Naive B cell (primary cell): ENCODE data around the gene MEIOSIN. TPM values are rescaled to one million over a fixed set of nuclear protein-coding genes. Genes with fewer than 3 reads are reported as not detected.
"Not testable (repeated sequence)": the region's sequence is repeated elsewhere in the genome, so short reads cannot be mapped to it uniquely, and the experiment has no call there.

Source experiments
- ATAC-seq, 2 donors: fragments of 150-1000 bp; cut with Tn5 transposase; 2 replicates each; pipeline ENCODE4 v1.10.0; 2021; ENCODE audit warnings: low read depth in 2 of 2, mild to moderate bottlenecking in 2 of 2, moderate library complexity in 2 of 2
- DNase-seq: peaks from one replicate; pipeline ENCODE4 v3.0.0; 2022
- H3K27ac Mint-ChIP-seq, 6 donors: one replicate each; pipeline ENCODE4 v1.8.0; 2020 to 2022; ENCODE audit warnings: mild to moderate bottlenecking in 6 of 6, mixed read lengths in 6 of 6, moderate library complexity in 5 of 6, inconsistent platforms in 2 of 6
- H3K27me3 Mint-ChIP-seq, 3 donors: one replicate each; pipeline ENCODE4 v1.8.0; 2021 to 2022; ENCODE audit warnings: mixed read lengths in 3 of 3, mild to moderate bottlenecking in 1 of 3
- H3K36me3 Mint-ChIP-seq, 2 donors: one replicate each; pipeline ENCODE4 v1.8.0; 2020 to 2022; ENCODE audit warnings: mixed read lengths in 2 of 2, inconsistent platforms in 1 of 2, mild to moderate bottlenecking in 1 of 2
- H3K4me1 Mint-ChIP-seq, 3 donors: one replicate each; pipeline ENCODE4 v1.8.0; 2020 to 2022; ENCODE audit warnings: mixed read lengths in 3 of 3, inconsistent platforms in 1 of 3, mild to moderate bottlenecking in 1 of 3, moderate library complexity in 1 of 3
- H3K4me3 Mint-ChIP-seq, 8 donors: one replicate each; pipeline ENCODE4 v1.8.0; 2020 to 2022; ENCODE audit warnings: mild to moderate bottlenecking in 8 of 8, mixed read lengths in 8 of 8, moderate library complexity in 8 of 8, inconsistent platforms in 2 of 8
- H3K9me3 Mint-ChIP-seq, 7 donors: one replicate each; pipeline ENCODE4 v1.8.0; 2020 to 2022; ENCODE audit warnings: mixed read lengths in 7 of 7, mild to moderate bottlenecking in 5 of 7, inconsistent platforms in 2 of 7, moderate library complexity in 1 of 7
- polyA plus RNA-seq, 6 donors: library from polyadenylated mRNA; unstranded; fragments of 300-500 nt; fragmentation: Illumina TruSeq; gene quantifications; one replicate each; pipeline ENCODE4 v1.2.3, GENCODE V29; 2021; ENCODE audit warnings: low read depth in 6 of 6

The MEIOSIN gene
- polyA plus RNA-seq, 6 donors from 2014 or later, result not detected

DNA sequence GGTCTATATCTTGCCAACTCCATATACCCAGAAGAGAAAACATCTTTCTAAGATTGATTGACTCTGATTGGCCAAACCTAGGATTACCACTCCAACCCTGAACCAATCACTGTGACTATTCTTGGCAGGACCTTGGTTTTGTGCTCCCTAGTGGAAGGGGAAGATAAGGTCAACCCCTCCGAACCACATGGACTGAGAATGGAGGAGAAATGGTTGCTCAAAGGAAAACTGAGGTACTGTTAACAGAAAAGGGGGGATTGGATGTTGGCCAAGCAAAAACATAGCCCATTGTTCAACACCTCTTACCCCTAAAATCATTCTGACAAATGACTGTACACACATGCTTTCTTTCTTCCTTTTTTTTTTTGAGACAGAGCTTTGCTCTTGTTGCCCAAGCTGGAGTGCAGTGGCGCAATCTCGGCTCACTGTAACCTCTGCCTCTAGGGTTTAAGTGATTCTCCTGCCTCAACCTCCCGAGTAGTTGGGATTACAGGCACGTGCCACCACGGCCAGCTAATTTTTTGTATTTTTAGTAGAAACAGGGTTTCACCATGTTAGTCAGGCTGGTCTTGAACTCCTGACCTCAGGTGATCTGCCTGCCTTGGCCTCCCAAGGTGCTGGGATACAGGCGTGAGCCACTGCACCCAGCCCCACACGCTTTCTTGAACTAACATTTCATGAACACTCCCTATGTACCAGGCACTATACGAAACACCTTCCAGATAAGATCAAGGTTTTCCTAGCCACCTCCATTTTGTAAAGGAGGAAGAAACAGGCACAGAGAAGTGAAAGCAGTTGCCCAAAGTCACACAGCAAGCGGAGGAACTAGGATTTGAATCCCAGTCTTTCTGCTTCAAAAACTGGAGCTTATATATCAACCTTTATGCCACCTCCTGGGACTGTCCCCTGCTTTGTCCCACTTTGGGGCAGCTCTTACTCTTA is 6.5 kb downstream of the MEIOSIN start:
- Mint-ChIP-seq H3K27me3 (peaks cover 7 to 20% (median 16%) of the 10 kb centered on the region in 3 donors), H3K36me3 (no peaks in the 10 kb centered on the region), H3K4me1 (no peaks in the 10 kb centered on the region), H3K4me3 (no peak overlapping the region), H3K27ac (no peak overlapping the region), H3K9me3 (no peaks in the 10 kb centered on the region)
- ATAC-seq (no peak), DNase-seq (no peak)

DNA sequence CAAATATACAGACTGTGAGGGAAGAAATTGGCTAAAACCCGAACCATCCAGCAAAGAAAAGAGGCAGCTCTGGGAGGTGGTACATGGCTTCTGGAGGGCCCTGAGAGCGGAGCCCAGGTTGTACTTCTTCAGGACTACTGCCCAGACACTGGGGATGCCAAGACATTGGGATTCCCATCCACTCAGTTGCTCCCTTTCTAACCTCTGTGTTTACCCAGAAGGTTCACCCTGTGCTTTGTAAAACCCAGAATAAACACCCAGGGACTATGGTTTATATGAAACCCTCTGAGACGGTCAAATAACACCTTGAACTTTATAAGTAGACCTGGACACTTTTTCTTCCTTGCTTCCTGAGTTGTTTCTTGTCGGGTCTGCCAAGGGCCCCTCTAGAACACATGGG is 9.7 kb downstream of the MEIOSIN start:
- H3K36me3 Mint-ChIP-seq, result no peaks in the 10 kb centered on the region
- ATAC-seq, result no peak
- no peak overlapping the region for H3K27ac Mint-ChIP-seq
- DNase-seq, result no peak
- H3K9me3 Mint-ChIP-seq, result no peaks in the 10 kb centered on the region
- no peak overlapping the region for H3K4me3 Mint-ChIP-seq
- H3K4me1 Mint-ChIP-seq, result no peaks in the 10 kb centered on the region
- peaks cover 10 to 39% (median 33%) of the 10 kb centered on the region in 3 donors for H3K27me3 Mint-ChIP-seq

DNA sequence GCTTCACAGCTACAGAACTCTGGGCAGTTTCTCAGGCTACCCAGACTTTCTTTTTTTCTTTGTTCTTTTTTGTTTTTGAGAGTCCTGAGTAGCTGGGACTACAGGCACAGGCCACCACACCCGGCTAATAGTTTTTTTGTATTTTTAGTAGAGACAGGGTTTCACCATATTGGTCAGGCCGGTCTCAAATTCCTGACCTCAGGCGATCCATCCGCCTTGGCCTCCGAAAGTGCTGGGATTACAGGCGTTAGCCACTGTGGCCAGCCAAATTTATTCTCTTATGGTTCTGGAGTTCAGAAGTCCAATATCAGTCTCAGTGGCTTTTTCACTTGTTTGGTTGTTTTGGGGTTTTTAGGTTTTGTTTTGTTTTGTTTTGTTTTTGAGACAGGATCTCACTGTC is 12.4 kb downstream of the MEIOSIN start:
- Mint-ChIP-seq H3K27ac (no peak overlapping the region), H3K9me3 (no peaks in the 10 kb centered on the region), H3K4me3 (no peak overlapping the region), H3K36me3 (no peaks in the 10 kb centered on the region), H3K4me1 (no peaks in the 10 kb centered on the region), H3K27me3 (peaks cover 7 to 40% (median 25%) of the 10 kb centered on the region in 3 donors)
- ATAC-seq, result no peak
- no peak for DNase-seq

DNA sequence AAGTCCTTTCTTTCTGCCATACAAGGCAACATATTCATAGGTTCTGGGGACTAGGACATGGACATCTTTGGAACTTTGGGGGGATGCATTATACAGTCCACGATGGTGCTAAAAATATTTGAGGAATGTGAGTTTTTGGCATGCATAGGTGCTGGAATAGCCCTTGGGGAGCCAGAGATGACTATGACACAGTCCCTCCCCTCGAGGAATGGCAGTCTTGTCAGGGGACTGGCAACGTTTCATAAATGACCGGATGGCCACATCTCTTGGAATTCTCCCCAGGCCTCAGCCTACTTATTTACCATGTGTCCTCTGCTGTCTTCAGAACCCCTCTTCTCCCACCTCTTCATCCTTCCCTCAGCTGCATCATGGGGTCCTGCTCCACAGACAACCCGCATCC is 13.6 kb downstream of the MEIOSIN start:
- Mint-ChIP-seq H3K9me3 (no peaks in the 10 kb centered on the region), H3K27me3 (peaks cover 7 to 40% (median 25%) of the 10 kb centered on the region in 3 donors), H3K36me3 (no peaks in the 10 kb centered on the region), H3K4me1 (no peaks in the 10 kb centered on the region), H3K27ac (peak overlapping the region in 1 of 6 donors; percentile 42), H3K4me3 (no peak overlapping the region)
- ATAC-seq (no peak), DNase-seq (no peak)

DNA sequence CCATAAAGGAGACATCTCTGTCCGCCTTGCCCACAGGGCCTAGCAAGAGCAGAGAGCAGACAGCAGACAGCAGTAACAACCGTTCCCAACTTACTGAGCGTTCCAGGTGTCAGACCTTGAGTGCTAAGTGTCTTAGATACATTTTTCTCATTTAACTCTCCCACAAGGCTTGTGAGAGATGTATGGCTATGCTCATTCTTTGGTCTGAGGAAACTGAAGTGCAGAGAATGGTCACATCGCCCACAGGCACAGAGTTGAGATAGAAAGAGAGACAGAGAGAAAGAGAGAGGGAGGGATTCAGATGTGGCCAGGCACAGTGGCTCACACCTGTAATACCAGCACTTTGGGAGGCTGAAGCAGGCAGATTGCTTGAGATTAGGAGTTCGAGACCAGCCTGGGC is 14.3 kb downstream of the MEIOSIN start:
- Mint-ChIP-seq H3K27ac (peak overlapping the region in 1 of 6 donors; percentile 62), H3K36me3 (no peaks in the 10 kb centered on the region)
- no peak for ATAC-seq

DNA sequence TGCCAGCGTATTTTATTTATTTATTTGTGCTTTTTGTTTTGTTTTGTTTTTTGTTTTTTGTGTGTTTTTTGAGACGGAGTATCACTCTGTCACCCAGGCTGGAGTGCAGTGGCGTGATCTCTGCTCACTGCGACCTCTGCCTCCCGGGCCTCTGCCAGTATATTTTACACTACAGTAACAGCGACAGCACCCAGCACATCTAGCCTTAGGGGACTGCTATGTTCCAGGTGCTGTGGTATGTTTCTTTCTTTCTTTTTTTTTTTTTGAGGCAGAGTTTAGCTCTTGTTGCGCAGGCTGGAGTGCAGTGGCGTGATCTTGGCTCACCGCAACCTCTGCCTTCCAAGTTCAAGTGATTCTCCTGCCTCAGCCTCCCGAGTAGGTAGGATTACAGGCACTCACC is 18.2 kb downstream of the MEIOSIN start:
- not testable (repeated sequence) for ATAC-seq, H3K27ac Mint-ChIP-seq, H3K4me3 Mint-ChIP-seq, DNase-seq, H3K36me3 Mint-ChIP-seq, H3K9me3 Mint-ChIP-seq, H3K4me1 Mint-ChIP-seq
- peaks cover 0 to 20% (median 9%) of the 10 kb centered on the region in 3 donors for H3K27me3 Mint-ChIP-seq

More for the DNA sequence above, 14.3 kb downstream of the MEIOSIN start:
- H3K4me1 Mint-ChIP-seq, result no peaks in the 10 kb centered on the region
- H3K27me3 Mint-ChIP-seq, result peaks cover 7 to 36% (median 22%) of the 10 kb centered on the region in 3 donors
- DNase-seq, result no peak
- H3K4me3 Mint-ChIP-seq, result no peak overlapping the region
- no peaks in the 10 kb centered on the region for H3K9me3 Mint-ChIP-seq

DNA sequence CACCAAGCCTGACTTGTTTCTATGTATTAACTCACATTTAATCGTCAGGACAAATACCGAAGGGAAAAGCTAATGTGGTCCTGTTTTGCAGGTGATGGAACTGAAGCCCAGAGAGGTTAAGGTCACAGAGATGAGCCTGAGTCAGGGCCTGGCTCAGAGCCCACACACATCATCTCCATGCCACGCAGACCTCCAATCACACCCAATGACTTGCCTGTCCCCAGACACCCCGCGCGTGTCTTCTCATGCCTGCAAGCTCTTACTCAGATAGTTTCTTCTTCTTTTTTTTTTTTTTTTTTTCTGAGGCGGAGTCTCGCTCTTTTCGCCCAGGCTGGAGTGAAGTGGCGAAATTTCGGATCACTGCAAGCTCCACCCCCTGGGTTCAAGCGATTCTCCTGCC is 19.4 kb downstream of the MEIOSIN start:
- no peak overlapping the region for H3K27ac Mint-ChIP-seq
- no peak for DNase-seq
- H3K9me3 Mint-ChIP-seq, result no peaks in the 10 kb centered on the region
- no peak for ATAC-seq
- H3K4me3 Mint-ChIP-seq, result no peak overlapping the region
- H3K4me1 Mint-ChIP-seq, result no peaks in the 10 kb centered on the region
- H3K27me3 Mint-ChIP-seq, result peaks cover 0 to 18% (median 7%) of the 10 kb centered on the region in 3 donors
- no peaks in the 10 kb centered on the region for H3K36me3 Mint-ChIP-seq

DNA sequence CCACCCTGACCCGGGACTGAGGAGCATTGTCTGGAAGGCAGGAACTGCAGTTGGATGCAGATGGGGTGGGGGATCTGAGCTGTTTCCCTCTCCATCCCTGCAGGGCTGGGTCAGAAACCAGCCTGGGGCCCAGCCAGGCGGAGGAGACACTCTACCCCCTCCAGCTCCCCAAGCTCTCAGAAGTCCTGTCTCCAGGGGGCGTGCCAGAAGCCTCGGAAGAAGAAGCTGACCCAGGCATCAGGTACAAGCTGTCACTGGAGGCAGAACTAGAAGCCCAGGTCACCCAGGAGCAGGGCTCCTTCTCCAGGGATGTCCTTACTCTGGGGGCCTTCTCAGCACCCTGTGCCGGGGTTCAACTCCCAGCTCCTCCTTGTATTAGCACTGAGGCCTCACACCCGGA is 20.3 kb downstream of the MEIOSIN start:
- Mint-ChIP-seq H3K27me3 (peaks cover 0 to 13% (median 6%) of the 10 kb centered on the region in 3 donors), H3K4me1 (no peaks in the 10 kb centered on the region), H3K4me3 (no peak overlapping the region), H3K27ac (no peak overlapping the region), H3K9me3 (no peaks in the 10 kb centered on the region), H3K36me3 (no peaks in the 10 kb centered on the region)
- DNase-seq (no peak), ATAC-seq (no peak)

DNA sequence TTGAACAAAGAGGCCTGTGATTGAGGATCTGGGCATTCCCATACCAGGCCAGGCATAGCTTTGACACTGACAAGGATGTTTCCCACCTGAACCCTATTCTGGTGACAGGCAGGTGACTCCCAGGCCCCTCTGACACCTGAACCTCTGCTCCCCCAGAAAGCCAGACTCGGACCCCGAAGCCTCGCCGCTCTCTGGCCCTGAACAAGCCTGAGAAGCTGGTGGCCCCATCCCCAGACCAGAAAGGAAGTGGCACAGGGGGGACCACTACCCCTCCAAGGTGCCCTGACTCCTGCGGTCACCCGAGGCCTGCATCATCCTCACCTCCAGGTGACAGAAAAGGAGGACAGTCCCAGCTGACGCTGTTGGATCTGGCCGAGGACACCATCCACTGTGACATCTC is 21.1 kb downstream of the MEIOSIN start:
- Mint-ChIP-seq H3K36me3 (no peaks in the 10 kb centered on the region), H3K9me3 (no peaks in the 10 kb centered on the region), H3K27me3 (peaks cover 0 to 21% (median 9%) of the 10 kb centered on the region in 3 donors), H3K4me1 (no peaks in the 10 kb centered on the region), H3K27ac (peak overlapping the region in 1 of 6 donors; percentile 76), H3K4me3 (no peak overlapping the region)
- no peak for DNase-seq
- ATAC-seq, result no peak

DNA sequence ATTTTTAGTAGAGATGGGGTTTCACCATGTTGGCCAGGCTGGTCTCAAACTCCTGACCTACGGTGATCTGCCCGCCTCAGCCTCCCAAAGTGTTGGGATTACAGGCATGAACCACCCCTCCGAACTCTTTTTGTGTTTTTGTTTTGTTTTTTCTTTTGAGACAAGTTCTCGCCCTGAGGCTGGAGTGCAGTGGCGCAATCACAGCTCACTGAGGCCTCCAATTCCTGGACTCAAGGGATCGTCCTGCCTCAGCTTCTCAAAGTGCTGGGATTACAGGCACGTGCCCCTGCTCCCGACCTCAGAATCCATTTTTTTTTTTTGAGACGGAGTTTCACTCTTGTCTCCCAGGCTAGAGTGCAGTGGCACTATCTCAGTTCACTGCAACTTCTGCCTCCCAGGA is 24.5 kb downstream of the MEIOSIN start:
- no peak for ATAC-seq
- H3K27me3 Mint-ChIP-seq, result peaks cover 0 to 38% (median 14%) of the 10 kb centered on the region in 3 donors
- no peaks in the 10 kb centered on the region for H3K4me1 Mint-ChIP-seq
- no peak overlapping the region for H3K4me3 Mint-ChIP-seq
- H3K27ac Mint-ChIP-seq, result no peak overlapping the region
- DNase-seq, result no peak
- H3K9me3 Mint-ChIP-seq, result no peaks in the 10 kb centered on the region
- H3K36me3 Mint-ChIP-seq, result no peaks in the 10 kb centered on the region

DNA sequence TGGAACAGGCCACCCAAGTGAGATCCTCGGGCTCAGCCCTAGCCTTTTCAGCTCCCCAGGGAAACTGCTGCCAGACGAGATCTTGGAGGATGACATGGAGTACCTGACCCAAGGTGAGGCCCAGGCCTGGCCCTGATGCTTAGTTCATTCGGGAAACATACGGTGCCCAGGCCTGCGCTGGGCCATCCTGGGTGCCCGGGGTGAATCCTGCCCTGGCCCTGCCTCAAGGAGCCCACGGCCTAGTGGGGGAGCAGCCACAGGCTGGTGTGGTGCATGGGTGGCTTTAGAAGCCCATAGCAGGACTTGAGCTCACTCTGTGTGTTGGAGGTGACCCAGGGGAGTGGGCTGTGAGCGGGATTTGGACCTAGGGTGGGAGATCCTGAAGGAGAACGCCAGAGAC is 25.7 kb downstream of the MEIOSIN start:
- no peaks in the 10 kb centered on the region for H3K4me1 Mint-ChIP-seq
- H3K27me3 Mint-ChIP-seq, result peaks cover 0 to 42% (median 14%) of the 10 kb centered on the region in 3 donors
- no peak for ATAC-seq
- H3K27ac Mint-ChIP-seq, result no peak overlapping the region
- DNase-seq, result no peak
- H3K36me3 Mint-ChIP-seq, result no peaks in the 10 kb centered on the region
- H3K4me3 Mint-ChIP-seq, result no peak overlapping the region
- H3K9me3 Mint-ChIP-seq, result no peaks in the 10 kb centered on the region

DNA sequence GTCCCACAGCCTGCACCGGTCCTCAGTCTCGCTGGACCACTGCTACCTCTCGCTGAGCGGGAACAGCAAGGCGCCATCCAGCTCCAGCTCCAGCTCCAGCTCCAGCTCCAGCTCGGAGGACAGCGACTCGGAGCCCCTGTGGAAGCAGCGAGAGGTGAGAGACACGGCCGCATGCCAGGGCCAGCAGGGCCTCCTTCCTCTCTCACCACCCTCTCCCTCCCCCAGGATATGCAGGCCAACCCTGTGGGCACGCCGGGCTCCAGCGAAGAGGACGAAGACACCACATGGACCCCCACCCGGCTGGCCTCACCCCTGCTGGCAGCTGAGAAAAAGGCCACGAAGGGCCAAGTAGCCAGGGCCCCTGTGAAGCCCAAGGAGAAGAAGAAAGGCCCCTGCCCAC is 28.5 kb downstream of the MEIOSIN start:
- Mint-ChIP-seq H3K27ac (no peak overlapping the region), H3K4me1 (no peaks in the 10 kb centered on the region), H3K27me3 (peaks cover 0 to 56% (median 34%) of the 10 kb centered on the region in 3 donors), H3K36me3 (no peaks in the 10 kb centered on the region), H3K4me3 (no peak overlapping the region), H3K9me3 (no peaks in the 10 kb centered on the region)
- DNase-seq, result no peak
- ATAC-seq, result no peak

DNA sequence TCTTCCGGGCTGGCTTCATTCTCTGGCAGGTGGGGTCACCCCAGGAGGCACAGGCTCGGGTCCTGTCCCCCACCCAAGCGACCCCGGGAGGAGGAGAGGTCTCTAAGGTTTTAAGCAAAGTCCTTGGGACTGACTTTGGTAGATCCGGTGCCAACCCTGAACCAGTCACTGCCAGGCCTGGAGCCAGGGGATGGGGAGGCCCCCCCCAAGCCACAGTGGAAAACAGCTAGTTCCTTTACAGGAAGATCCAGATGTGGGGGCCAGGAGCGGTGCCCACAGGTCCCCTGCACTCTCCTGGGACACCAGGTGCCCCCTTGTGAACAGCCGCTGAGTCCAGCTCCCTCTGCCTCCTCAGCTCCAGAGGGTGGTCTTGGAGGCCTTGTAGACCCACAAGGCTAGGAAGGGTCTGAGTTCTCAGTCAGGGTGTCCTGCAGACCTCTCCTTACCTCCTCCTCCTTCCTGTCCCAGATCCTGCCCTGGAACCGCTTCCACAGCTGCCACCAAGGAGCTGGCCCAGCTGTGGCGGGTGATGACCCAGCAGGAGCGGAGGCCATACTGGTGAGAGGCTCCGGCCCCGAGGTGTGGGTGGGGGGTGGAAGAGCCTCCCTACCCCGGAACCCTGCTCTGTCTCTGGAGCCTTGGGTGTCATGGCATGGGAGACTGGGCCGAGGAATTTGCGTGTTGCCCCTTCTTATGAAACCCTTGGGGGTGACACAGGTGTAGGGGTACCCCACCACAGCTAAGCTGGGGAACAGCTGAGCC is 29.8 kb downstream of the MEIOSIN start:
- H3K4me3 Mint-ChIP-seq, result no peak overlapping the region
- H3K9me3 Mint-ChIP-seq, result no peaks in the 10 kb centered on the region
- no peak for DNase-seq
- no peak for ATAC-seq
- H3K36me3 Mint-ChIP-seq, result no peaks in the 10 kb centered on the region
- peaks cover 0 to 6% (median 3%) of the 10 kb centered on the region in 3 donors for H3K4me1 Mint-ChIP-seq
- peaks cover 0 to 59% (median 29%) of the 10 kb centered on the region in 3 donors for H3K27me3 Mint-ChIP-seq
- no peak overlapping the region for H3K27ac Mint-ChIP-seq
